NCI-H146 treated with DMSO at 0.1 percent for 48 hours (cell line): ENCODE data around the gene PPEF1.
A peak's percentile ranks its signal among the peaks of the same experiment; 100 is the strongest.

ENCODE experiments used
- DNase-seq: peaks from one replicate; lab custom pipeline; 2025; ENCODE audit not compliant: unreplicated experiment; lab: John Stamatoyannopoulos, UW

PPEF1 gene

GRCh38 chrX:18707426-18708049, at the start of gene PPEF1:
TSS of gene PPEF1 (plus strand) at chrX:18707645. CDS start at chrX:18707781, 136 bp downstream.
- no peak for DNase-seq

GRCh38 chrX:18661273-18661672, 46.2 kb upstream of the PPEF1 start:
- DNase-seq: no peak

GRCh38 chrX:18664947-18665346, 42.5 kb upstream of the PPEF1 start:
- DNase-seq: no peak

GRCh38 chrX:18666614-18667013, 40.8 kb upstream of the PPEF1 start:
- no peak for DNase-seq

- DNase-seq: no peak
These were observed 39.2 kb upstream of the PPEF1 start for GRCh38 chrX:18668071-18668835.

- DNase-seq: no peak
These were observed 35.4 kb upstream of the PPEF1 start, which contains the start of gene RS1 for GRCh38 chrX:18672008-18672407. TSS of gene RS1 (minus strand) at chrX:18672108. CDS start at chrX:18672068, 40 bp downstream.

- no peak for DNase-seq
These were observed 33.0 kb upstream of the PPEF1 start for GRCh38 chrX:18674417-18674787.

- DNase-seq: peak; percentile 24
These were observed 32.4 kb upstream of the PPEF1 start for GRCh38 chrX:18674788-18675735.

- DNase-seq: no peak
These were observed 31.4 kb upstream of the PPEF1 start for GRCh38 chrX:18676050-18676449.

- no peak for DNase-seq
These were observed 31.0 kb upstream of the PPEF1 start for GRCh38 chrX:18676470-18676869.

GRCh38 chrX:18677161-18677869, 30.1 kb upstream of the PPEF1 start:
- no peak for DNase-seq

GRCh38 chrX:18681996-18682395, 25.4 kb upstream of the PPEF1 start:
- no peak for DNase-seq

- DNase-seq: no peak
These were observed 24.5 kb upstream of the PPEF1 start for GRCh38 chrX:18682979-18683387.

GRCh38 chrX:18687856-18688495, 19.5 kb upstream of the PPEF1 start:
- DNase-seq: no peak

GRCh38 chrX:18691431-18691830, 16.0 kb upstream of the PPEF1 start:
- DNase-seq: no peak

- DNase-seq: no peak
These were observed 14.9 kb upstream of the PPEF1 start for GRCh38 chrX:18692541-18692940.

- no peak for DNase-seq
These were observed 10.8 kb upstream of the PPEF1 start for GRCh38 chrX:18696653-18697052.

- DNase-seq: no peak
These were observed 8.5 kb upstream of the PPEF1 start for GRCh38 chrX:18698737-18699650.

- no peak for DNase-seq
These were observed 5.7 kb upstream of the PPEF1 start for GRCh38 chrX:18701621-18702361.
